Calu3 (cell line): ENCODE measurements around the gene RSPO4. TPM values are rescaled to one million over a fixed set of nuclear protein-coding genes. Genes with fewer than 3 reads are reported as not detected.

Experiments
- BruUV-seq: library from RNA; stranded (reverse); fragments of 400-500 nt; replicated peaks from 2 replicates; lab custom pipeline; 2021; lab: Mats Ljungman, UMichigan
- CTCF ChIA-PET: fragments of 300-600 bp; sonication (Branson Sonifier 250); formaldehyde crosslinking; loops from one replicate; lab custom pipeline; 2022; ENCODE audit warnings: antibody characterized with exemption; lab: Charles Lee
- DNase-seq: peaks from one replicate; pipeline ENCODE4 v3.0.0; 2022
- H3K27ac Mint-ChIP-seq: one replicate; pipeline ENCODE4 v1.8.0; 2022; ENCODE audit warnings: mixed read lengths; ENCODE audit not compliant: unreplicated experiment
- H3K27me3 Mint-ChIP-seq: one replicate; pipeline ENCODE4 v1.8.0; 2022; ENCODE audit warnings: mixed read lengths; ENCODE audit not compliant: unreplicated experiment
- H3K36me3 Mint-ChIP-seq: one replicate; pipeline ENCODE4 v1.8.0; 2022; ENCODE audit warnings: mild to moderate bottlenecking, moderate library complexity, mixed read lengths; ENCODE audit not compliant: insufficient read depth, unreplicated experiment
- H3K4me1 Mint-ChIP-seq: one replicate; pipeline ENCODE4 v1.8.0; 2022; ENCODE audit warnings: mild to moderate bottlenecking, low read depth, mixed read lengths; ENCODE audit not compliant: unreplicated experiment
- H3K4me3 Mint-ChIP-seq: one replicate; pipeline ENCODE4 v1.8.0; 2022; ENCODE audit warnings: mild to moderate bottlenecking, low read depth, moderate library complexity, mixed read lengths; ENCODE audit not compliant: unreplicated experiment
- H3K9me3 Mint-ChIP-seq: one replicate; pipeline ENCODE4 v1.8.0; 2022; ENCODE audit warnings: low read depth, mixed read lengths; ENCODE audit not compliant: unreplicated experiment
- intact Hi-C: fragments of 100-400 bp; cut with micrococcal nuclease; formaldehyde crosslinking; loops from one replicate; pipeline ENCODE4 v1.10.0; 2022; ENCODE audit not compliant: unreplicated experiment
- total RNA-seq: library from RNA; stranded (reverse); gene quantifications from 2 replicates; pipeline ENCODE4 v1.2.3, GENCODE V29; 2022
- TF ChIP-seq, protein P1 (sequence below): fragments of 200-600 bp; IDR thresholded peaks from one replicate; pipeline ENCODE4 v1.8.0; 2022; ENCODE audit warnings: antibody characterized with exemption; ENCODE audit not compliant: unreplicated experiment

Gene RSPO4
- total RNA-seq, 1 experiment from 2014 or later = not detected

DNA sequence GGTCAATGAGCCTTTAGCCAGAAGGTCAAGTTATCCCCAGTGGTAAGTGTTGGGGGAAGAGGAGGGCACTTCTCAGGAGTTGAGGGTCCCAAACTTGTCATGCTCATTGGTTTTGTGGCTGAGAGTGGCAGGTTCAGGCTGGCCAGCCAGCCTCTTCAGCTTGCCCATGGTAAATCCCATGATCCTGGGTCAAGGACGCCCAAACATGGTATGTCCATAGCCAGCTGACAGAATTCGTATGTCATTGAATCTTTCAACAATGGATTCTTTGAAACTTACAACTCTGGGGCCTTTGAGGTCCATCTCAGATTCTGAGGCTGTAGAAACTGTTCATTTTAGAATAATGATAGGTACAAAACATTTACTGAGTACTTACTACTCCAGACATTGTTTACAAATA lies 36.1 kb upstream of the RSPO4 start:
- no peak for DNase-seq
- no peak overlapping the region for H3K4me3 Mint-ChIP-seq
- CTCF ChIA-PET = no interaction called here
- BruUV-seq = no TSS peak
- TF ChIP-seq, protein P1, sequence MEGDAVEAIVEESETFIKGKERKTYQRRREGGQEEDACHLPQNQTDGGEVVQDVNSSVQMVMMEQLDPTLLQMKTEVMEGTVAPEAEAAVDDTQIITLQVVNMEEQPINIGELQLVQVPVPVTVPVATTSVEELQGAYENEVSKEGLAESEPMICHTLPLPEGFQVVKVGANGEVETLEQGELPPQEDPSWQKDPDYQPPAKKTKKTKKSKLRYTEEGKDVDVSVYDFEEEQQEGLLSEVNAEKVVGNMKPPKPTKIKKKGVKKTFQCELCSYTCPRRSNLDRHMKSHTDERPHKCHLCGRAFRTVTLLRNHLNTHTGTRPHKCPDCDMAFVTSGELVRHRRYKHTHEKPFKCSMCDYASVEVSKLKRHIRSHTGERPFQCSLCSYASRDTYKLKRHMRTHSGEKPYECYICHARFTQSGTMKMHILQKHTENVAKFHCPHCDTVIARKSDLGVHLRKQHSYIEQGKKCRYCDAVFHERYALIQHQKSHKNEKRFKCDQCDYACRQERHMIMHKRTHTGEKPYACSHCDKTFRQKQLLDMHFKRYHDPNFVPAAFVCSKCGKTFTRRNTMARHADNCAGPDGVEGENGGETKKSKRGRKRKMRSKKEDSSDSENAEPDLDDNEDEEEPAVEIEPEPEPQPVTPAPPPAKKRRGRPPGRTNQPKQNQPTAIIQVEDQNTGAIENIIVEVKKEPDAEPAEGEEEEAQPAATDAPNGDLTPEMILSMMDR = no peak
- intact Hi-C loops = no loop called here
- no peaks in the 10 kb centered on the region for H3K9me3 Mint-ChIP-seq
- H3K27ac Mint-ChIP-seq = no peak overlapping the region
- H3K27me3 Mint-ChIP-seq = peaks cover 43% of the 10 kb centered on the region
- H3K4me1 Mint-ChIP-seq = no peaks in the 10 kb centered on the region
- H3K36me3 Mint-ChIP-seq = no peaks in the 10 kb centered on the region

DNA sequence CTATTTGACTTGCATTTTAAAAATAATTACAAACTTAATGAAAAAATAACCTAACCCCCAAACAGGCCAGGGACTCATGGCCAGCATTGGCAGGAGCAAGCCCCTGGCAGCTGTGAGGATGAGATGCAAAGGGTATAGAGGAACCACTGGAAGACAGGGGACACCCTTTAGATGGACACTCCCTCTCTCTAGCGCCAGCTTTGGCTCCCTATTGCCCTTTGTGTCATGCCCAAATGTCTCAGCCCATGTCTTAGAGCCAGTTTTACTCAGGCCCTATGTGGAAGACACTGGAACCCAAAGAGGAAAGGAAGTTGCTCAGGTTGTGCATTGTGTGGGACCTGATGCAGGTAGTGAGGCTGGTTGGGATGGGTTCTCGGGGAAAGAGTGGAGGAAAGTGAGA lies 34.9 kb upstream of the RSPO4 start:
- DNase-seq = no peak
- no peaks in the 10 kb centered on the region for H3K9me3 Mint-ChIP-seq
- intact Hi-C loops = no loop called here
- H3K4me3 Mint-ChIP-seq = no peak overlapping the region
- H3K27ac Mint-ChIP-seq = no peak overlapping the region
- CTCF ChIA-PET = no interaction called here
- TF ChIP-seq, protein P1 = no peak
- H3K27me3 Mint-ChIP-seq = peaks cover 31% of the 10 kb centered on the region
- H3K4me1 Mint-ChIP-seq = no peaks in the 10 kb centered on the region
- BruUV-seq = no TSS peak
- no peaks in the 10 kb centered on the region for H3K36me3 Mint-ChIP-seq

- peaks cover 16% of the 10 kb centered on the region for H3K27me3 Mint-ChIP-seq
- DNase-seq = no peak
- TF ChIP-seq, protein P1 = no peak
- no peaks in the 10 kb centered on the region for H3K36me3 Mint-ChIP-seq
- CTCF ChIA-PET = no interaction called here
- H3K9me3 Mint-ChIP-seq = no peaks in the 10 kb centered on the region
- no peak overlapping the region for H3K4me3 Mint-ChIP-seq
- intact Hi-C loops = no loop called here
- H3K4me1 Mint-ChIP-seq = no peaks in the 10 kb centered on the region
- no peak overlapping the region for H3K27ac Mint-ChIP-seq
- BruUV-seq = no TSS peak
These were observed 33.4 kb upstream of the RSPO4 start for GRCh38 chr20:1035466-1035865.

- Mint-ChIP-seq H3K4me3 (no peak overlapping the region), H3K9me3 (no peaks in the 10 kb centered on the region), H3K36me3 (no peaks in the 10 kb centered on the region), H3K4me1 (no peaks in the 10 kb centered on the region), H3K27me3 (peaks cover 23% of the 10 kb centered on the region), H3K27ac (no peak overlapping the region)
- no TSS peak for BruUV-seq
- intact Hi-C loops = no loop called here
- TF ChIP-seq, protein P1 = no peak
- DNase-seq = no peak
- CTCF ChIA-PET = no interaction called here
These were observed 32.3 kb upstream of the RSPO4 start for GRCh38 chr20:1034415-1034789.
